ENCODE data around the gene SSX4.
"Not testable (repeated sequence)": the region's sequence is repeated elsewhere in the genome, so short reads cannot be mapped to it uniquely, and the experiment has no call there.

DNA sequence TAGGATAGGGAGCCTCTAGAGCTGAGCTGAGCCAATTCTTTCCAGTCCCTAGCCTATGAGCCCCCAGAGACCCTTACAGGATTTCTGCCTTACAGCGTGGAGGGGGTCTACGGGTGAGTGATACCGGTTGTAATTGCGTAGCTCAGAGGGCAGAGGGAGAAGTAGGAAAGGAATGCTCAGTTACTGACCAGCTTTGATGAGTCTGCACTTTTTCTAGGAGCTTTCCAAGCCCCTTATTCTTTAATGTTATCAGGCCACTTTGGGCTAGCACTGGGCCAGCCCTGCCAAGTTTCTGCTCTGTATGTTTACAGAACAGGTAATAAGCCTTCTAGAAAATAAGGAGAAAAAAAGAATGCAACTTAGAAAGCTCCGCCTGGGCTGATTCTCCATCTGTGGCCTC, 46.3 kb downstream of the SSX4 start:
- TF ChIP-seq CTCF (IDR thresholded peaks at IDR 0.05; ENCODE audit: insufficient read depth, low read length, poor library complexity, severe bottlenecking); EZH2phosphoT487 (conservative IDR thresholded peaks at IDR 0.05; ENCODE audit: low read length): not testable (repeated sequence)
